Lung (tissue), 12 donors: ENCODE data around the gene ALK. TPM values are rescaled to one million over a fixed set of nuclear protein-coding genes. Genes with fewer than 3 reads are reported as not detected.

Experiments
- ATAC-seq: fragments of 200-7000 bp; cut with Tn5 transposase; one replicate; pipeline ENCODE4 v1.9.1; 2020; ENCODE audit warnings: moderate number of reproducible peaks; ENCODE audit not compliant: insufficient read depth, low FRiP score
- DNase-seq, 3 donors: peaks; one replicate each; pipeline ENCODE4 v3.0.0-alpha.2; 2013 to 2017
- H3K27ac ChIP-seq, 2 donors: one replicate each; pipeline ENCODE4 v1.5.1; 2013; ENCODE audit warnings: mild to moderate bottlenecking in 2 of 2, moderate library complexity in 2 of 2, control low read depth in 1 of 2, inconsistent platforms in 1 of 2, low read depth in 1 of 2, low read length in 1 of 2
- H3K27me3 ChIP-seq, 3 donors: one replicate each; pipeline ENCODE4 v1.5.1; 2013; ENCODE audit warnings: low read length in 2 of 3; ENCODE audit not compliant: control insufficient read depth in 3 of 3, insufficient read depth in 3 of 3
- H3K36me3 ChIP-seq, 4 donors: one replicate each; pipeline ENCODE4 v1.5.1; 2013; ENCODE audit warnings: low read length in 4 of 4, mild to moderate bottlenecking in 1 of 4, moderate library complexity in 1 of 4; ENCODE audit not compliant: control insufficient read depth in 4 of 4, insufficient read depth in 4 of 4
- H3K4me1 ChIP-seq, 5 donors: one replicate each; pipeline ENCODE4 v1.5.1; 2013; ENCODE audit warnings: low read length in 5 of 5, mild to moderate bottlenecking in 2 of 5, moderate library complexity in 1 of 5; ENCODE audit not compliant: control insufficient read depth in 5 of 5, insufficient read depth in 5 of 5
- H3K4me3 ChIP-seq: one replicate; pipeline ENCODE4 v1.5.1; 2013; ENCODE audit warnings: mild to moderate bottlenecking, control low read depth, moderate library complexity
- H3K9ac ChIP-seq, 2 donors: one replicate each; pipeline ENCODE4 v1.5.1; 2013; ENCODE audit warnings: low read length in 2 of 2, control low read depth in 1 of 2; ENCODE audit not compliant: insufficient read depth in 1 of 2
- H3K9me3 ChIP-seq, 4 donors: one replicate each; pipeline ENCODE4 v1.5.1; 2013; ENCODE audit warnings: low read length in 3 of 4, mild to moderate bottlenecking in 1 of 4, moderate library complexity in 1 of 4; ENCODE audit not compliant: control insufficient read depth in 4 of 4, insufficient read depth in 3 of 4
- CTCF ChIP-seq: IDR thresholded peaks from 2 replicates; pipeline ENCODE4 v1.5.1; 2012; ENCODE audit warnings: mild to moderate bottlenecking; ENCODE audit errors: control extremely low read depth, extremely low read depth
- WGBS, 2 donors: extraction: QIAGEN DNeasy Blood & Tissue Kit; methylation state at CpG; one replicate each; pipeline ENCODE4 v1.1.7; 2013; 5-methylcytosine and 5-hydroxymethylcytosine counted together
- polyA plus RNA-seq, 2 donors: library from polyadenylated mRNA; stranded (reverse); fragments of 200-250 nt; gene quantifications; one replicate each; pipeline ENCODE4 v1.2.1, GENCODE V29; 2013
- total RNA-seq, 2 donors: library from RNA; depleted of rRNA in 1 of 2; stranded (reverse); fragments of >200 nt in 1 of 2; gene quantifications; one replicate each; pipeline ENCODE4 v1.2.1, GENCODE V29; 2014 to 2021
- donor health status: control.
- donor health status: control.
- donor health status: Bipolar disorder and iron deficiency.
- donor health status: healthy.
- donor health status: DM: yes; HTN: yes; CAD: no.

ALK gene
- total and polyA plus RNA-seq, 4 donors: 0.09 to 0.25 (median 0.10) TPM; not detected in 1

DNA sequence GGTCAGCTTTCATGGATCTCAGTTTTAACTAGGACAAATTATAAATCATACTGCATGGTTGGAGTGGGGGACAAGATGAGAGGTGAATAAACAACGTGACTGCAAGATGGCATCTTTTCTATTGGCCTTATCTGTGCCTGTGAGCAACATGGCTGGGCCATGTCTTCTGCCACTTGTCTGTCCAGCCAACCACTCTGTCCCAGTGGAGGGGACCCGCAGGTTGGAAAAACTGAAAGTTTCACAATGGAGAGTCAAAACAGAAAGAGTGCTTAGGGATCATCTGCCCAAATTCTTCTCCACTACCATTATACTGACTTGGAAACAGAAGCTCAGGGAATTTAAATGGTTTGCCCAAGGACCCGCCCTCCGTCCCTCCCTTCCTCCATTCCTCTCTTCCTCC is 104.1 kb downstream of the ALK start:
- TF ChIP-seq CTCF: no peak
- no peak overlapping the region for H3K27ac ChIP-seq
- no peaks in the 10 kb centered on the region for H3K36me3 ChIP-seq
- H3K4me1 ChIP-seq: no peaks in the 10 kb centered on the region
- WGBS, 2 donors: 81 to 85% methylated on average over 4 of the region's 4 CpGs
- H3K4me3 ChIP-seq: no peak overlapping the region
- H3K27me3 ChIP-seq: no peaks in the 10 kb centered on the region
- H3K9me3 ChIP-seq: no peaks in the 10 kb centered on the region
- ATAC-seq (no peak), DNase-seq (no peak)
- H3K9ac ChIP-seq: no peak overlapping the region

- Histone ChIP-seq H3K36me3 (no peaks in the 10 kb centered on the region), H3K4me3 (no peak overlapping the region), H3K9ac (no peak overlapping the region), H3K27me3 (no peaks in the 10 kb centered on the region), H3K9me3 (no peaks in the 10 kb centered on the region), H3K27ac (no peak overlapping the region), H3K4me1 (no peaks in the 10 kb centered on the region)
- 65 to 74% methylated on average over 4 of the region's 4 CpGs for WGBS, 2 donors
- ATAC-seq (no peak), DNase-seq (no peak)
- TF ChIP-seq CTCF: no peak
These were observed 104.7 kb downstream of the ALK start for GRCh38 chr2:29816651-29817050.

DNA sequence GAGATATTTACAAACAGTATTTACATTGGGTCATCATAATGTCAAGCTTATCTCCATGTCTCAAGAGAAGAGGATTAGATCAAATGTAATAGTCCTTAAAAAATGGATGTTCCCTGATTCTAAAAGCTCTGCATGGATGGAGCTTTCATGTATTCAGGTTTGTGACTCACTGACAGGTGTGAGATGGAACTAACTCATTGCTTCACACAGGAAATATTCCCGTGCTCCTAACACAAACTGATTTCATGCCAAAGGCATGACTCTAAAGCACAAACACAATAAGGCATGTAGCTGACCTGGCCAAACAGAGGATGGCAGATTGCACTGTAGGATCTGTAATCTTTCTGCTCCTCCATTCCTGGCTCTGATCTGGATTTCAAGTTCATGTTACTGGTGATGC is 110.0 kb downstream of the ALK start:
- no peak for ATAC-seq
- TF ChIP-seq CTCF: no peak
- H3K4me3 ChIP-seq: no peak overlapping the region
- H3K27ac ChIP-seq: no peak overlapping the region
- no peak overlapping the region for H3K9ac ChIP-seq
- no peak for DNase-seq
- WGBS, 2 donors: 29 to 45% methylated on average over 1 of the region's 1 CpG
- H3K27me3 ChIP-seq: no peaks in the 10 kb centered on the region
- H3K4me1 ChIP-seq: no peaks in the 10 kb centered on the region
- H3K36me3 ChIP-seq: no peaks in the 10 kb centered on the region
- peaks cover 0 to 2% (median 0%) of the 10 kb centered on the region in 4 donors for H3K9me3 ChIP-seq

- H3K9me3 ChIP-seq: peaks cover 0 to 2% (median 0%) of the 10 kb centered on the region in 4 donors
- H3K4me3 ChIP-seq: no peak overlapping the region
- no peak overlapping the region for H3K9ac ChIP-seq
- no peaks in the 10 kb centered on the region for H3K36me3 ChIP-seq
- 25 to 68% methylated on average over 5 of the region's 5 CpGs for WGBS, 2 donors
- H3K4me1 ChIP-seq: no peaks in the 10 kb centered on the region
- no peak for TF ChIP-seq CTCF
- DNase-seq (no peak), ATAC-seq (no peak)
- H3K27me3 ChIP-seq: no peaks in the 10 kb centered on the region
- H3K27ac ChIP-seq: no peak overlapping the region
These were observed 110.4 kb downstream of the ALK start for GRCh38 chr2:29810956-29811355.
